OCI-LY3 (cell line): ENCODE results near the gene SMAD3.

Experiments
- CTCF ChIP-seq: fragments of 200-600, 300-600 bp; sonication (generic); IDR thresholded peaks from 2 replicates; pipeline ENCODE4 v1.5.1; 2014; ENCODE audit warnings: antibody characterized with exemption, low read length, low read depth
- EZH2phosphoT487 ChIP-seq: fragments of 200-600 bp; shearing (Covaris generic); IDR thresholded peaks from 2 replicates; pipeline ENCODE4 v1.6.1; 2018; ENCODE audit warnings: antibody characterized with exemption, mixed run types, low read depth

- TF ChIP-seq CTCF (no peak), EZH2phosphoT487 (no peak)
Measured at GRCh38 chr15:67186226-67186649, 120.8 kb downstream of the SMAD3 start.
